OCI-LY7 (cell line): ENCODE data around the gene RAB2B. TPM values are rescaled to one million over a fixed set of nuclear protein-coding genes. Genes with fewer than 3 reads are reported as not detected.

ENCODE experiments used
- BruUV-seq: library from RNA; stranded (reverse); fragments of 400-500 nt; replicated peaks from 2 replicates; lab custom pipeline; 2021; lab: Mats Ljungman, UMichigan
- CTCF ChIA-PET: fragments of 300-600 bp; sonication (Branson Sonifier 250); formaldehyde crosslinking; loops from one replicate; lab custom pipeline; 2022; ENCODE audit warnings: antibody characterized with exemption; ENCODE audit not compliant: unreplicated experiment; lab: Charles Lee
- POLR2A ChIA-PET: fragments of 300-600 bp; sonication (Branson Sonifier 250); formaldehyde crosslinking; loops from one replicate; lab custom pipeline; 2022; ENCODE audit warnings: antibody characterized with exemption; lab: Charles Lee
- DNase-seq: peaks from one replicate; pipeline ENCODE4 v3.0.0-alpha.2; 2015; ENCODE audit warnings: low spot score
- H2AFZ ChIP-seq: fragments of 200-600 bp; sonication (generic), shearing (Covaris generic); 2 replicates; pipeline ENCODE4 v1.6.1; 2014; ENCODE audit warnings: mild to moderate bottlenecking, antibody characterized with exemption, low read length, moderate library complexity
- H3K27ac ChIP-seq: fragments of 200-600 bp; sonication (generic); 2 replicates; pipeline ENCODE4 v1.5.1; 2014; ENCODE audit warnings: mixed run types, low read depth, mild to moderate bottlenecking, moderate library complexity, low read length, inconsistent platforms; ENCODE audit not compliant: poor library complexity, severe bottlenecking
- H3K36me3 ChIP-seq: fragments of 200-600 bp; sonication (generic); 2 replicates; pipeline ENCODE4 v1.6.1; 2014; ENCODE audit warnings: mild to moderate bottlenecking, antibody characterized with exemption, low read length, moderate library complexity, mixed read lengths; ENCODE audit not compliant: insufficient read depth
- H3K4me1 ChIP-seq: fragments of 200-600 bp; sonication (generic); 2 replicates; pipeline ENCODE4 v1.5.1; 2014; ENCODE audit warnings: mild to moderate bottlenecking, low read length; ENCODE audit not compliant: insufficient read depth, poor library complexity, severe bottlenecking
- H3K4me2 ChIP-seq: fragments of 200-600 bp; sonication (generic); 2 replicates; pipeline ENCODE4 v1.6.1; 2014; ENCODE audit warnings: mild to moderate bottlenecking, low read length
- H3K4me3 ChIP-seq: fragments of 200-600 bp; sonication (generic); 2 replicates; pipeline ENCODE4 v1.5.1; 2014; ENCODE audit warnings: mild to moderate bottlenecking, low read depth, low read length; ENCODE audit not compliant: poor library complexity, severe bottlenecking
- H3K79me2 ChIP-seq: fragments of 200-600 bp; sonication (generic); 2 replicates; pipeline ENCODE4 v1.6.1; 2016; ENCODE audit warnings: low read depth, mild to moderate bottlenecking, low read length, moderate library complexity, mixed read lengths; ENCODE audit not compliant: insufficient read depth
- H3K9me2 ChIP-seq: fragments of 200-600 bp; sonication (generic); 2 replicates; pipeline ENCODE4 v1.6.1; 2016; ENCODE audit warnings: mild to moderate bottlenecking, low read length, mixed read lengths; ENCODE audit not compliant: insufficient read depth
- H3K9me3 ChIP-seq: fragments of 200-600 bp; sonication (generic); 2 replicates; pipeline ENCODE4 v1.6.1; 2014; ENCODE audit warnings: mild to moderate bottlenecking, mixed run types, low read length, mixed read lengths
- H4K20me1 ChIP-seq: fragments of 200-600 bp; sonication (generic); 2 replicates; pipeline ENCODE4 v1.6.1; 2014; ENCODE audit warnings: mild to moderate bottlenecking, antibody characterized with exemption, low read length, moderate library complexity, mixed read lengths; ENCODE audit not compliant: insufficient read depth
- CTCF ChIP-seq: fragments of 200-600 bp; sonication (generic); conservative IDR thresholded peaks from 2 replicates; pipeline ENCODE4 v1.5.1; 2014; ENCODE audit warnings: mild to moderate bottlenecking, antibody characterized with exemption, low read length, moderate library complexity, mixed read lengths
- EZH2phosphoT487 ChIP-seq: fragments of 200-600 bp; sonication (generic); IDR thresholded peaks from 2 replicates; pipeline ENCODE4 v1.6.1; 2018; ENCODE audit warnings: low read depth, borderline replicate concordance, mild to moderate bottlenecking, mixed run types, antibody characterized with exemption, low read length, moderate library complexity, mixed read lengths
- intact Hi-C: fragments of 100-400 bp; cut with micrococcal nuclease; formaldehyde crosslinking; loops from one replicate; pipeline ENCODE4 v1.10.0; 2022; ENCODE audit not compliant: unreplicated experiment
- total RNA-seq, 2 experiments: library from RNA; depleted of rRNA in 1 of 2; stranded (reverse); fragments of >200 nt in 1 of 2; shearing (Covaris generic) in 1 of 2; gene quantifications; 2 replicates each; pipeline ENCODE4 v1.2.3, GENCODE V29; 2014 to 2022

Gene RAB2B
- total RNA-seq, 2 experiments from 2014 or later, result 14.5 to 18.7 TPM

DNA sequence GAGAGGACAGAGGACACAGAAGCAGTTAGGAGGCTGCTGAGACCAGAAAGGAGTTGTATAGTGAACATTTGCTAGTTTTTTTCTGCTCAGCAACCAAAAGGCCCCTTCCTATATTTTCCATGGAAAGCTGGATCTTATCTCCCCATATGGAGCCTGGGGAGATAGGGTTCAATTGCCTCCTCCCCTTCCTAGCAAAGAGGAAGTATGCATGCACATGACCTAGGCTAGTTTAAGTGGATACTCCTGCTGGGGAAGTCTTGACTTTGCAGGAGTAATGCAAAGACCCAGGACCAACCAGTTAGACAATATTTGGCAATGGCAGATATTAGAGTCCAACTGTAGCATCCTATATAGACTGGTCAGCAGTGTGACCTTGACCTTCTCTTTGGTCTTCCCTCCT is 35.9 kb downstream of the RAB2B start:
- Histone ChIP-seq H2AFZ (no peak overlapping the region), H3K27ac (no peak overlapping the region), H3K4me2 (no peak overlapping the region), H4K20me1 (0 out of 2 replicates have a peak, but pooled peaks cover 6% of the 10 kb centered on the region), H3K4me1 (peaks cover 14% of the 10 kb centered on the region), H3K4me3 (no peak overlapping the region), H3K9me3 (no peaks in the 10 kb centered on the region), H3K9me2 (no peaks in the 10 kb centered on the region), H3K79me2 (peaks cover 59% of the 10 kb centered on the region), H3K36me3 (peaks cover 14% of the 10 kb centered on the region; the same call in 1 of the 2 replicates)
- CTCF ChIA-PET, result no interaction called here
- TF ChIP-seq CTCF (no peak), EZH2phosphoT487 (no peak)
- POLR2A ChIA-PET, result no interaction called here
- no peak for DNase-seq
- intact Hi-C loops, result no loop called here
- no TSS peak for BruUV-seq

DNA sequence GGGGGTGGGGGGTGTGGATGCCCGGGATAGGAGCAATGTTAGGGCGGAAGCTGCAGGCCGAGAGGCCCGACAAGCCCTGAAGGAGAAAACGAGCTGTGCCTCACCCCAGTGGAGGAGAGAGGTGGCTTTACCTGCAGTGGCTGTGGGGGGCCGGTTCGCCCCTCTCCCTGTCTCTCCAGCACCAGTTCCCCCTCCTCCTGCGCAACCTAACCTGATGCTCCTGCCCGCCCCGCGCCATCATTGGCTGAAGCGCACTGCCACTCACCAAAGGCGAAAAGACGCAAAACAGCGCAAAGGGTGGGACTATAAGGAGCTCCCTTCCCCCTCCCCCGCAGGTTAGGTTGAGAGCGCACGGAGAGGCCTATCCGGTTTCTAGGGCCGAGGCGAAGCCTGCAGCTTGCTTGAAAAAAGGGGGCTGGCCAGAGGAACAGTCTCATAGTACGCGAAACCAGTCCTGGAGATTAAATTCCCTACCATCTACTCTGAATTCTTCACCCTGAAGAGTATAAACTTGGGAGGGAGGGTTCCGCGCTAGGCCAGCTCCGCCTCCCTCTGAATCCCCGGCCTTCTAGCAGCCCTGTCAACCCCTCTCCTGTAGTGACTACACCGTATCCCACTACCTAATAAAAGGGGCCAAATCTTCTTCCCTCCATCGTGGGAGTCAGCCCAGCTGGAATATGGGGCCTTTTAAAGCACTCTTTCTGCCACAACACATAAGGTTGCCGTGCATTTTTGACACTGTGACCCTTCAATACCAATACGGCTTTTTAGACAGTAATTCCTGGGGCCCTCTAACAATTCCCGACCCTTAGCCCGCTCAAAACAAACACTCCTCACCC is 39.5 kb downstream of the RAB2B start:
- no peak for TF ChIP-seq CTCF
- no peak for TF ChIP-seq EZH2phosphoT487
- Histone ChIP-seq H3K9me3 (no peaks in the 10 kb centered on the region), H3K4me3 (peak overlapping the region; percentile 81), H4K20me1 (peaks cover 21% of the 10 kb centered on the region), H2AFZ (peak overlapping the region; percentile 17; the same call in 1 of the 2 replicates), H3K27ac (peak overlapping the region; percentile 36), H3K9me2 (no peaks in the 10 kb centered on the region), H3K36me3 (peaks cover 35% of the 10 kb centered on the region), H3K79me2 (peaks cover 75% of the 10 kb centered on the region), H3K4me1 (peaks cover 21% of the 10 kb centered on the region), H3K4me2 (peak overlapping the region; percentile 73)
- intact Hi-C loops, result loop anchor here (1.0 to 5.0 kb wide), 3 partner anchors 19 to 170 kb away; partner anchors contain the start of genes CHD8, HNRNPC and SUPT16H
- DNase-seq, result peak; percentile 100
- CTCF ChIA-PET, result interaction anchor here (0.5 to 1.1 kb wide), 6 partner anchors 11 to 334 kb away, joined by 3 to 5 read pairs (median 3); partner anchors contain the start of genes CHD8 and SALL2
- POLR2A ChIA-PET, result interaction anchor here (0.6 to 3.6 kb wide), 19 partner anchors 9 to 297 kb away, joined by 3 to 35 read pairs (median 3); partner anchors contain the start of genes CHD8, RAB2B, SALL2 and TOX4
- no TSS peak for BruUV-seq
